H1 (cell line): ENCODE measurements around the gene TPRG1L. TPM values are rescaled to one million over a fixed set of nuclear protein-coding genes. Genes with fewer than 3 reads are reported as not detected.

Experiments
- CTCF ChIA-PET: fragments of 300-600 bp; sonication (Branson Sonifier 250); formaldehyde crosslinking; loops from one replicate; lab custom pipeline; 2021; ENCODE audit not compliant: partially characterized antibody; lab: Charles Lee
- POLR2A ChIA-PET: fragments of 300-600 bp; sonication (Branson Sonifier 250); formaldehyde crosslinking; loops from one replicate; lab custom pipeline; 2021; ENCODE audit warnings: inconsistent platforms; ENCODE audit not compliant: partially characterized antibody; lab: Charles Lee
- DNase-seq, 2 experiments: peaks; one replicate each; pipeline versions ENCODE4 v3.0.0 to v3.0.0-alpha.2; 2010 to 2022; ENCODE audit warnings: low spot score in 2 of 2, low read depth in 1 of 2, mixed read lengths in 1 of 2
- FAIRE-seq: peaks from 2 replicates; lab custom pipeline; 2011; peaks lifted over from hg19 to GRCh38; lab: Jason Lieb, UNC
- H2AFZ ChIP-seq: 2 replicates; pipeline ENCODE4 v1.8.1; 2012; ENCODE audit warnings: low read length, inconsistent platforms
- H2AK5ac ChIP-seq: 2 replicates; pipeline ENCODE4 v1.6.1; 2013; ENCODE audit warnings: low read depth, low read length
- H2BK120ac ChIP-seq: replicated peaks from 2 replicates; pipeline ENCODE3; 2013; ENCODE audit warnings: low read depth, low read length, inconsistent platforms
- H2BK12ac ChIP-seq: 2 replicates; pipeline ENCODE4 v1.6.1; 2013; ENCODE audit warnings: low read depth, low read length
- H2BK15ac ChIP-seq: 2 replicates; pipeline ENCODE4 v1.6.1; 2013; ENCODE audit warnings: low read length
- H2BK20ac ChIP-seq: 2 replicates; pipeline ENCODE4 v1.6.1; 2013; ENCODE audit warnings: low read length
- H2BK5ac ChIP-seq: 2 replicates; pipeline ENCODE4 v1.6.1; 2013; ENCODE audit warnings: low read depth, low read length
- H3K14ac ChIP-seq: 2 replicates; pipeline ENCODE4 v1.6.1; 2013; ENCODE audit warnings: inconsistent platforms; ENCODE audit not compliant: insufficient read length
- H3K18ac ChIP-seq: 2 replicates; pipeline ENCODE4 v1.6.1; 2013; ENCODE audit warnings: low read length; ENCODE audit errors: extremely low read depth
- H3K23ac ChIP-seq: 2 replicates; pipeline ENCODE4 v1.6.1; 2013; ENCODE audit warnings: inconsistent platforms; ENCODE audit not compliant: insufficient read length
- H3K23me2 ChIP-seq: 2 replicates; pipeline ENCODE4 v1.6.1; 2013; ENCODE audit warnings: low read depth, low read length
- H3K27ac ChIP-seq: 2 replicates; pipeline ENCODE4 v1.6.1; 2011; ENCODE audit warnings: low read depth, low read length, inconsistent platforms
- H3K27me3 ChIP-seq, 4 experiments: replicated peaks in 1 of 4; 1 replicate in 1 of 4; 2 replicates in 3 of 4; pipeline versions ENCODE4 v1.6.1 to v1.8.1; 2011 to 2013; ENCODE audit warnings: low read length in 3 of 4, mild to moderate bottlenecking in 3 of 4, inconsistent platforms in 2 of 4, mixed read lengths in 2 of 4, moderate library complexity in 1 of 4; ENCODE audit not compliant: control insufficient read depth in 3 of 4, insufficient read depth in 3 of 4; ENCODE audit errors: extremely low read depth in 1 of 4
- H3K36me3 ChIP-seq, 4 experiments: 2 replicates each; pipeline versions ENCODE4 v1.6.1 to v1.8.1; 2011 to 2013; ENCODE audit warnings: mild to moderate bottlenecking in 4 of 4, low read length in 3 of 4, moderate library complexity in 2 of 4, control low read depth in 1 of 4, inconsistent platforms in 1 of 4; ENCODE audit not compliant: insufficient read depth in 4 of 4, control insufficient read depth in 2 of 4
- H3K4ac ChIP-seq: replicated peaks from 2 replicates; pipeline ENCODE3; 2013; ENCODE audit warnings: low read length, low read depth, mixed read lengths, inconsistent platforms; ENCODE audit not compliant: insufficient read length
- H3K4me1 ChIP-seq, 4 experiments: replicated peaks in 1 of 4; 1 replicate in 1 of 4; 2 replicates in 3 of 4; pipeline versions ENCODE4 v1.6.1 to v1.8.1; 2011 to 2013; ENCODE audit warnings: low read length in 3 of 4, inconsistent platforms in 2 of 4, mixed read lengths in 1 of 4; ENCODE audit not compliant: insufficient read depth in 4 of 4, control insufficient read depth in 3 of 4
- H3K4me2 ChIP-seq, 2 experiments: 2 replicates each; pipeline versions ENCODE4 v1.6.1 to v1.8.1; 2011 to 2013; ENCODE audit warnings: low read depth in 2 of 2, low read length in 2 of 2, control low read depth in 1 of 2, inconsistent platforms in 1 of 2, mild to moderate bottlenecking in 1 of 2; ENCODE audit not compliant: insufficient read depth in 1 of 2
- H3K4me3 ChIP-seq, 4 experiments: fragments of 200-600, 300-600 bp in 1 of 4; sonication (generic), shearing (Covaris generic), sonication (Bioruptor Twin) in 1 of 4; 2 replicates each; pipeline versions ENCODE4 v1.5.1 to v1.8.1; 2011 to 2016; ENCODE audit warnings: low read length in 4 of 4, low read depth in 3 of 4, control low read depth in 2 of 4, inconsistent platforms in 2 of 4, mild to moderate bottlenecking in 2 of 4, mixed read lengths in 1 of 4, moderate library complexity in 1 of 4; ENCODE audit not compliant: insufficient read depth in 2 of 4; ENCODE audit errors: extremely low read depth in 1 of 4
- H3K56ac ChIP-seq: replicated peaks from 2 replicates; pipeline ENCODE3; 2013; ENCODE audit warnings: low read depth, mild to moderate bottlenecking, mixed read lengths, low read length, inconsistent platforms; ENCODE audit not compliant: insufficient read length
- H3K79me1 ChIP-seq: 2 replicates; pipeline ENCODE4 v1.6.1; 2013; ENCODE audit warnings: low read depth, low read length, control low read depth
- H3K79me2 ChIP-seq, 2 experiments: 2 replicates each; pipeline versions ENCODE4 v1.6.1 to v1.8.1; 2012 to 2013; ENCODE audit warnings: low read length in 2 of 2, mild to moderate bottlenecking in 2 of 2, inconsistent platforms in 1 of 2; ENCODE audit not compliant: insufficient read depth in 2 of 2, control insufficient read depth in 1 of 2
- H3K9ac ChIP-seq, 4 experiments: replicated peaks in 1 of 4; 1 replicate in 1 of 4; 2 replicates in 3 of 4; pipeline versions ENCODE4 v1.6.1 to v1.8.1; 2011 to 2013; ENCODE audit warnings: low read depth in 3 of 4, low read length in 3 of 4, control low read depth in 2 of 4, mild to moderate bottlenecking in 2 of 4, moderate library complexity in 2 of 4, inconsistent platforms in 1 of 4; ENCODE audit errors: extremely low read depth in 1 of 4
- H3K9me3 ChIP-seq, 2 experiments: 2 replicates each; pipeline versions ENCODE4 v1.6.1 to v1.8.1; 2012 to 2013; ENCODE audit warnings: mild to moderate bottlenecking in 2 of 2, moderate library complexity in 2 of 2, control low read depth in 1 of 2, inconsistent platforms in 1 of 2, low read depth in 1 of 2, low read length in 1 of 2, mixed read lengths in 1 of 2; ENCODE audit not compliant: insufficient read depth in 2 of 2
- H4K20me1 ChIP-seq, 2 experiments: replicated peaks in 1 of 2; 2 replicates each; pipeline versions ENCODE3 to v1.8.1; 2011 to 2013; ENCODE audit warnings: inconsistent platforms in 2 of 2, low read length in 2 of 2, mild to moderate bottlenecking in 1 of 2; ENCODE audit not compliant: insufficient read depth in 2 of 2, control insufficient read depth in 1 of 2
- H4K5ac ChIP-seq: 2 replicates; pipeline ENCODE4 v1.6.1; 2013; ENCODE audit warnings: low read length, low read depth, mixed read lengths, inconsistent platforms; ENCODE audit not compliant: insufficient read length
- H4K8ac ChIP-seq: 2 replicates; pipeline ENCODE4 v1.8.0; 2013; ENCODE audit warnings: mild to moderate bottlenecking, moderate library complexity, low read length, inconsistent platforms; ENCODE audit not compliant: insufficient read depth; ENCODE audit errors: extremely low read depth
- H4K91ac ChIP-seq: replicated peaks from 2 replicates; pipeline ENCODE3; 2013; ENCODE audit warnings: low read length, mixed read lengths, inconsistent platforms; ENCODE audit not compliant: insufficient read length
- BACH1 ChIP-seq: IDR thresholded peaks from 2 replicates; pipeline ENCODE4 v1.6.1; 2012; ENCODE audit warnings: low read length, improper control_type of control experiment
- CHD1 ChIP-seq: IDR thresholded peaks from 2 replicates; pipeline ENCODE4 v1.6.1; 2012; ENCODE audit warnings: low read depth, low read length, improper control_type of control experiment
- CREB1 ChIP-seq: IDR thresholded peaks from 2 replicates; pipeline ENCODE4 v1.6.1; 2012; ENCODE audit warnings: inconsistent platforms
- EP300 ChIP-seq, 2 experiments: IDR thresholded peaks; 1 replicate in 1 of 2; 2 replicates in 1 of 2; pipeline ENCODE4 v1.6.1; 2011 to 2012; ENCODE audit warnings: low read depth in 2 of 2, low read length in 2 of 2, mild to moderate bottlenecking in 2 of 2, borderline replicate concordance in 1 of 2, inconsistent platforms in 1 of 2, moderate library complexity in 1 of 2
- KDM5A ChIP-seq: fragments of 200-600 bp; IDR thresholded peaks from 2 replicates; pipeline ENCODE4 v1.7.1; 2012; ENCODE audit warnings: mild to moderate bottlenecking, low read length, inconsistent platforms, mixed read lengths
- NANOG ChIP-seq: IDR thresholded peaks from 2 replicates; pipeline ENCODE4 v1.6.1; 2011; ENCODE audit warnings: low read length, low read depth, mild to moderate bottlenecking, inconsistent platforms; ENCODE audit not compliant: insufficient read depth, poor library complexity, severe bottlenecking
- PHF8 ChIP-seq: fragments of 200-600 bp; sonication (generic); conservative IDR thresholded peaks from 2 replicates; pipeline ENCODE4 v1.7.1; 2012; ENCODE audit warnings: low read depth, mild to moderate bottlenecking, inconsistent platforms, low read length, moderate library complexity
- POLR2A ChIP-seq, 2 experiments: IDR thresholded peaks; 1 replicate in 1 of 2; 2 replicates in 1 of 2; pipeline ENCODE4 v1.6.1; 2011; ENCODE audit warnings: low read depth in 2 of 2, low read length in 2 of 2, mild to moderate bottlenecking in 2 of 2; ENCODE audit errors: control extremely low read depth in 1 of 2
- RNF2 ChIP-seq: fragments of 200-900, 300-1000 bp; sonication (generic); IDR thresholded peaks from 2 replicates; pipeline ENCODE4 v1.7.1; 2016; ENCODE audit warnings: borderline replicate concordance, low read depth, mild to moderate bottlenecking, antibody characterized with exemption, low read length; ENCODE audit not compliant: poor library complexity, severe bottlenecking; ENCODE audit errors: missing control alignments
- SP2 ChIP-seq: IDR thresholded peaks from 2 replicates; pipeline ENCODE4 v1.6.1; 2012; ENCODE audit warnings: mild to moderate bottlenecking, low read length, inconsistent platforms
- SRF ChIP-seq: IDR thresholded peaks from 2 replicates; pipeline ENCODE4 v1.6.1; 2011; ENCODE audit warnings: mild to moderate bottlenecking, low read depth, low read length, moderate library complexity
- YY1 ChIP-seq: IDR thresholded peaks from 2 replicates; pipeline ENCODE4 v1.6.1; 2011; ENCODE audit warnings: low read depth, mild to moderate bottlenecking, low read length
- WGBS, 2 experiments: shearing (Covaris generic) in 1 of 2; methylation state at CpG; one replicate each; pipeline versions ENCODE4 v1.1.6 to v1.1.7; 2013 to 2015; ENCODE audit warnings: low lambda C conversion rate in 2 of 2, mixed read lengths in 2 of 2, inconsistent platforms in 1 of 2, low coverage in 1 of 2, missing lambda C conversion rate in 1 of 2; ENCODE audit not compliant: insufficient replicate concordance in 2 of 2, insufficient coverage in 1 of 2, insufficient read length in 1 of 2; ENCODE audit errors: extremely low coverage in 1 of 2, missing lambda C conversion rate in 1 of 2; 5-methylcytosine and 5-hydroxymethylcytosine counted together
- polyA plus RNA-seq, 7 experiments: library from polyadenylated mRNA; depleted of rRNA in 3 of 7; stranded (reverse) in 5 of 7; unstranded in 2 of 7; fragments of >200 nt in 5 of 7; fragments of 200-250 nt in 2 of 7; gene quantifications; 1 replicate in 5 of 7; 2 replicates in 1 of 7; 4 replicates in 1 of 7; pipeline versions ENCODE4 v1.2.1 to v1.2.3, GENCODE V29; 2011 to 2013; ENCODE audit warnings: missing spikeins in 2 of 7, mixed read lengths in 2 of 7
- total RNA-seq: library from RNA; stranded (reverse); fragmentation: NEBNext Ultra II Directional; extraction: Animal tissue kit (Norgen Biotek cat#: 25700); gene quantifications from 2 replicates; pipeline ENCODE4 v1.2.1, GENCODE V29; 2021
- TF ChIP-seq, protein P1 (sequence below): IDR thresholded peaks from 2 replicates; pipeline ENCODE4 v1.6.1; 2011; ENCODE audit warnings: low read length, improper control_type of control experiment

TPRG1L gene
- total and polyA plus RNA-seq, 2 of the 8 experiments (the other 6 are each of a cell fraction or from before 2014, with no cell fraction given) = 21.7 to 22.3 TPM

DNA sequence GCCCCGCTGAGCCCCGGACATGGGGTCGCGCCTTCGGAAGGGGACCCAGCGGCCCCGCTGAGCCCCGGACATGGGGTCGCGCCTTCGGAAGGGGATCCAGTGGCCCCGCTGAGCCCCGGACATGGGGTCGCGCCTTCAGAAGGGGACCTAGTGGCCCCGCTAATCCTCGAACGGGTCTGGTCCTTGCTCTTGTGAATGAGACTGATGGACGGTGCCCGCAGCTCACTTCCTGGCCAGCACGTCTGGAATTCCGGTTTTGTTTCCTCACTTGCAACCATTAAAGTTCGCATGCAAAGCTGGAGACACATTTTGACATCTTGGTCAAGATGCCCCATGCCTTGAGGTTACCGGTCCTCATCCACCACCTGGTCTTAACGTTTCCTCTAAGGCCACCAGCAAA is 19.5 kb downstream of the TPRG1L start:
- no peaks in the 10 kb centered on the region for H3K23me2 ChIP-seq
- H3K9ac ChIP-seq = no peak overlapping the region
- no peak overlapping the region for H2AK5ac ChIP-seq
- no peak overlapping the region for H3K14ac ChIP-seq
- no peak overlapping the region for H3K56ac ChIP-seq
- H3K27me3 ChIP-seq = 0 out of 7 replicates have a peak, but pooled peaks cover 0 to 2% (median 0%) of the 10 kb centered on the region in 4 experiments
- H4K5ac ChIP-seq = no peak overlapping the region
- H2BK5ac ChIP-seq = no peak overlapping the region
- H3K4me2 ChIP-seq = no peak overlapping the region
- ChIA-PET POLR2A (no interaction called here), CTCF (interaction anchor here (1.4 kb wide), 1 partner anchor 9 kb away, joined by 3 read pairs; no protein-coding TSS in a partner anchor)
- H2BK12ac ChIP-seq = no peak overlapping the region
- H3K79me2 ChIP-seq = peaks cover 0 to 7% of the 10 kb centered on the region in 2 experiments; a peak in 1 of 4 replicates
- DNase-seq = no peak
- no peak overlapping the region for H4K91ac ChIP-seq
- no peak overlapping the region for H2BK15ac ChIP-seq
- H3K36me3 ChIP-seq = peaks cover 0 to 17% (median 12%) of the 10 kb centered on the region in 4 experiments; a peak in 4 of 8 replicates
- H3K23ac ChIP-seq = no peak overlapping the region
- peaks cover 0 to 8% of the 10 kb centered on the region in 2 experiments for H4K20me1 ChIP-seq
- H3K4ac ChIP-seq = no peak overlapping the region
- H4K8ac ChIP-seq = no peak overlapping the region
- H2AFZ ChIP-seq = no peak overlapping the region
- H3K4me3 ChIP-seq = no peak overlapping the region
- H3K9me3 ChIP-seq = no peaks in the 10 kb centered on the region
- H3K79me1 ChIP-seq = peaks cover 9% of the 10 kb centered on the region
- H3K4me1 ChIP-seq = peaks cover 0 to 4% (median 0%) of the 10 kb centered on the region in 4 experiments; a peak in 1 of 7 replicates
- WGBS, 2 experiments = 84% methylated on average over 10 of the region's 25 CpGs; no CpG with 5 or more reads in 1 of the 2 experiments
- H3K18ac ChIP-seq = no peak overlapping the region
- no peak overlapping the region for H3K27ac ChIP-seq
- FAIRE-seq = no peak
- no peak overlapping the region for H2BK20ac ChIP-seq
- H2BK120ac ChIP-seq = no peak overlapping the region
- TF ChIP-seq CHD1 (no peak), RNF2 (no peak), BACH1 (no peak), NANOG (no peak), KDM5A (no peak), CREB1 (no peak), EP300 (IDR thresholded peaks at IDR 0.05; ENCODE audit: borderline replicate concordance in 1 of 2, low read depth in 2 of 2, low read length in 2 of 2) (no peak), SRF (no peak), YY1 (no peak), PHF8 (no peak), SP2 (no peak), POLR2A (IDR thresholded peaks at IDR 0.05; ENCODE audit: control extremely low read depth in 1 of 2, low read depth in 2 of 2, low read length in 2 of 2) (no peak)
- TF ChIP-seq, protein P1, sequence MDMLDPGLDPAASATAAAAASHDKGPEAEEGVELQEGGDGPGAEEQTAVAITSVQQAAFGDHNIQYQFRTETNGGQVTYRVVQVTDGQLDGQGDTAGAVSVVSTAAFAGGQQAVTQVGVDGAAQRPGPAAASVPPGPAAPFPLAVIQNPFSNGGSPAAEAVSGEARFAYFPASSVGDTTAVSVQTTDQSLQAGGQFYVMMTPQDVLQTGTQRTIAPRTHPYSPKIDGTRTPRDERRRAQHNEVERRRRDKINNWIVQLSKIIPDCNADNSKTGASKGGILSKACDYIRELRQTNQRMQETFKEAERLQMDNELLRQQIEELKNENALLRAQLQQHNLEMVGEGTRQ = no peak
